Measurements from ENCODE around the gene CCDC39. TPM values are rescaled to one million over a fixed set of nuclear protein-coding genes. Genes with fewer than 3 reads are reported as not detected.
A peak's percentile ranks its signal among the peaks of the same experiment; 100 is the strongest.

Gene CCDC39
- total and polyA plus RNA-seq, 2 of the 13 experiments (the other 11 are each of a cell fraction or from before 2014, with no cell fraction given) = not detected

GRCh38 chr3:180646187-180646790 lies 33.0 kb downstream of the CCDC39 start:
- Histone ChIP-seq H3K79me2 (ENCODE audit: insufficient read depth, low read length) (no peaks in the 10 kb centered on the region), H3K27ac (ENCODE audit: extremely low read length, insufficient read depth, low read length) (no peak overlapping the region), H3K4me1 (ENCODE audit: insufficient read depth, low read length) (no peaks in the 10 kb centered on the region), H3K4me2 (ENCODE audit: low read depth, low read length) (no peak overlapping the region), H3K9ac (ENCODE audit: insufficient read depth, low read depth, low read length) (no peak overlapping the region), H3K9me3 (ENCODE audit: low read length) (no peaks in the 10 kb centered on the region), H4K20me1 (ENCODE audit: insufficient read depth, low read length) (no peaks in the 10 kb centered on the region), H3K36me3 (replicated peaks in 1 of 2; ENCODE audit: control insufficient read depth in 1 of 2, insufficient read depth in 2 of 2, low read length in 2 of 2) (no peaks in the 10 kb centered on the region), H2AFZ (ENCODE audit: low read length) (no peak overlapping the region), H3K4me3 (replicated peaks in 1 of 3; ENCODE audit: insufficient read depth in 1 of 3, low read depth in 2 of 3, low read length in 3 of 3) (no peak overlapping the region), H3K27me3 (ENCODE audit: control insufficient read depth in 1 of 2, insufficient read depth in 2 of 2, low read length in 2 of 2) (no peaks in the 10 kb centered on the region)
- DNase-seq (ENCODE audit: low spot score) (no peak), FAIRE-seq (no peak), ATAC-seq (no peak)
- WGBS (ENCODE audit: low lambda C conversion rate) = 0% methylated on average over 1 of the region's 1 CpG
- BruUV-seq (replicated peaks) = no TSS peak
- ChIA-PET POLR2A (no interaction called here), CTCF (ENCODE audit: low intra/inter-chr PET ratio, low total read pairs) (no interaction called here)
- TF ChIP-seq TOPORS (CRISPR knock-in tag; IDR thresholded peaks at IDR 0.05) = no peak
- no peak for TF ChIP-seq ZSCAN31 (CRISPR knock-in tag; IDR thresholded peaks at IDR 0.05; ENCODE audit: low read depth)
- TF ChIP-seq TP53 (CRISPR knock-in tag; conservative IDR thresholded peaks at IDR 0.05) = no peak
- TF ChIP-seq TAF15 (IDR thresholded peaks at IDR 0.05; ENCODE audit: low read depth, low read length, poor library complexity, severe bottlenecking) = no peak
- TF ChIP-seq ZNF20 (CRISPR knock-in tag; IDR thresholded peaks at IDR 0.05) = no peak
- in situ Hi-C loops (cut with HindIII; ENCODE audit: extremely low pct_ligation_motif_present, low pct_unique_long_range_greater_than_20kb) (no loop called here), intact Hi-C loops (cut with micrococcal nuclease; ENCODE audit: unreplicated experiment) (no loop called here)

GRCh38 chr3:180640987-180641386 lies 38.3 kb downstream of the CCDC39 start:
- Histone ChIP-seq H3K4me3 (replicated peaks in 1 of 3; ENCODE audit: insufficient read depth in 1 of 3, low read depth in 2 of 3, low read length in 3 of 3) (no peak overlapping the region), H3K79me2 (ENCODE audit: insufficient read depth, low read length) (no peaks in the 10 kb centered on the region), H3K4me2 (ENCODE audit: low read depth, low read length) (no peak overlapping the region), H3K36me3 (replicated peaks in 1 of 2; ENCODE audit: control insufficient read depth in 1 of 2, insufficient read depth in 2 of 2, low read length in 2 of 2) (no peaks in the 10 kb centered on the region), H2AFZ (ENCODE audit: low read length) (no peak overlapping the region), H3K9me3 (ENCODE audit: low read length) (no peaks in the 10 kb centered on the region), H4K20me1 (ENCODE audit: insufficient read depth, low read length) (no peaks in the 10 kb centered on the region), H3K27me3 (ENCODE audit: control insufficient read depth in 1 of 2, insufficient read depth in 2 of 2, low read length in 2 of 2) (no peaks in the 10 kb centered on the region), H3K9ac (ENCODE audit: insufficient read depth, low read depth, low read length) (no peak overlapping the region), H3K27ac (ENCODE audit: extremely low read length, insufficient read depth, low read length) (no peak overlapping the region), H3K4me1 (ENCODE audit: insufficient read depth, low read length) (no peaks in the 10 kb centered on the region)
- intact Hi-C loops (cut with micrococcal nuclease; ENCODE audit: unreplicated experiment) (no loop called here), in situ Hi-C loops (cut with HindIII; ENCODE audit: extremely low pct_ligation_motif_present, low pct_unique_long_range_greater_than_20kb) (no loop called here)
- CTCF ChIA-PET (ENCODE audit: low intra/inter-chr PET ratio, low total read pairs) = no interaction called here
- BruUV-seq (replicated peaks) = no TSS peak
- ATAC-seq (no peak), DNase-seq (ENCODE audit: low spot score) (no peak), FAIRE-seq (no peak)
- TF ChIP-seq MAFK (conservative IDR thresholded peaks at IDR 0.05 in 1 of 2, IDR thresholded peaks at IDR 0.05 in 1 of 2; ENCODE audit: low read length in 2 of 2) = peak; percentile 36 to 69; a peak in 2 of 4 replicates
- TF ChIP-seq MAFF (IDR thresholded peaks at IDR 0.05; ENCODE audit: low read depth, low read length) = peak; percentile 53; the same call in 1 of the 2 replicates
- TF ChIP-seq NRL (CRISPR knock-in tag; IDR thresholded peaks at IDR 0.05; ENCODE audit: borderline replicate concordance) = no peak
- POLR2A ChIA-PET = no interaction called here

Data from HepG2 (cell line).